Neuronal stem cell (in vitro differentiated cells): ENCODE measurements around the gene SNAPC2.
A peak's percentile ranks its signal among the peaks of the same experiment; 100 is the strongest.

Source experiments
- DNase-seq: peaks from one replicate; pipeline ENCODE4 v3.0.0-alpha.2; 2013; ENCODE audit warnings: low spot score
- H2AFZ ChIP-seq: one replicate; pipeline ENCODE4 v1.6.1; 2013; ENCODE audit warnings: mild to moderate bottlenecking, low read length, inconsistent platforms
- H2AK5ac ChIP-seq: 2 replicates; pipeline ENCODE4 v1.6.1; 2013; ENCODE audit warnings: low read depth, mild to moderate bottlenecking, inconsistent platforms, low read length, moderate library complexity, mixed read lengths
- H2BK120ac ChIP-seq: 2 replicates; pipeline ENCODE4 v1.6.1; 2013; ENCODE audit warnings: low read depth, mild to moderate bottlenecking, inconsistent platforms, low read length, moderate library complexity, mixed read lengths
- H2BK12ac ChIP-seq: one replicate; pipeline ENCODE4 v1.6.1; 2013; ENCODE audit warnings: low read length, inconsistent platforms
- H2BK15ac ChIP-seq: 2 replicates; pipeline ENCODE4 v1.6.1; 2013; ENCODE audit warnings: mild to moderate bottlenecking, low read length, inconsistent platforms, mixed read lengths
- H2BK5ac ChIP-seq: one replicate; pipeline ENCODE4 v1.6.1; 2013; ENCODE audit warnings: inconsistent platforms, mild to moderate bottlenecking, low read length, moderate library complexity
- H3K14ac ChIP-seq: one replicate; pipeline ENCODE4 v1.6.1; 2013; ENCODE audit warnings: low read length, inconsistent platforms
- H3K18ac ChIP-seq: 2 replicates; pipeline ENCODE4 v1.6.1; 2013; ENCODE audit warnings: low read length, inconsistent platforms
- H3K23ac ChIP-seq: 2 replicates; pipeline ENCODE4 v1.6.1; 2013; ENCODE audit warnings: low read depth, mild to moderate bottlenecking, mixed read lengths, low read length, inconsistent platforms; ENCODE audit not compliant: poor library complexity
- H3K27ac ChIP-seq: replicated peaks from 3 replicates; pipeline ENCODE4 v1.5.1; 2013; ENCODE audit warnings: low read length, inconsistent platforms
- H3K27me3 ChIP-seq, 3 experiments: 2 replicates each; pipeline ENCODE4 v1.6.1; 2013; ENCODE audit warnings: low read length in 3 of 3, mild to moderate bottlenecking in 2 of 3, inconsistent platforms in 1 of 3, low read depth in 1 of 3, mixed read lengths in 1 of 3, moderate library complexity in 1 of 3; ENCODE audit not compliant: control insufficient read depth in 3 of 3, insufficient read depth in 3 of 3
- H3K36me3 ChIP-seq, 2 donors: replicated peaks in 1 of 2; 2 replicates each; pipeline ENCODE4 v1.6.1; 2013; ENCODE audit warnings: low read length in 2 of 2; ENCODE audit not compliant: control insufficient read depth in 2 of 2, insufficient read depth in 2 of 2
- H3K4ac ChIP-seq: 2 replicates; pipeline ENCODE4 v1.6.1; 2013; ENCODE audit warnings: inconsistent platforms, mild to moderate bottlenecking, low read length, moderate library complexity
- H3K4me1 ChIP-seq, 2 donors: 1 replicate in 1 of 2; 2 replicates in 1 of 2; pipeline ENCODE4 v1.6.1; 2013; ENCODE audit warnings: low read length in 2 of 2, low read depth in 1 of 2; ENCODE audit not compliant: control insufficient read depth in 2 of 2, insufficient read depth in 1 of 2
- H3K4me2 ChIP-seq: one replicate; pipeline ENCODE4 v1.6.1; 2013; ENCODE audit warnings: mild to moderate bottlenecking, low read length, inconsistent platforms; ENCODE audit not compliant: insufficient read depth, poor library complexity, severe bottlenecking
- H3K4me3 ChIP-seq, 2 donors: 2 replicates each; pipeline ENCODE4 v1.5.1; 2013; ENCODE audit warnings: low read length in 2 of 2, mild to moderate bottlenecking in 2 of 2, inconsistent platforms in 1 of 2, moderate library complexity in 1 of 2
- H3K79me1 ChIP-seq: one replicate; pipeline ENCODE4 v1.6.1; 2013; ENCODE audit warnings: low read depth, mild to moderate bottlenecking, inconsistent platforms, low read length, moderate library complexity
- H3K9ac ChIP-seq: one replicate; pipeline ENCODE4 v1.6.1; 2013; ENCODE audit warnings: mild to moderate bottlenecking, low read depth, low read length, inconsistent platforms; ENCODE audit not compliant: poor library complexity
- H3K9me3 ChIP-seq, 2 donors: replicated peaks in 1 of 2; 2 replicates each; pipeline versions ENCODE3 to v1.6.1; 2013; ENCODE audit warnings: low read length in 2 of 2, mild to moderate bottlenecking in 2 of 2, inconsistent platforms in 1 of 2, low read depth in 1 of 2, mixed read lengths in 1 of 2, moderate library complexity in 1 of 2; ENCODE audit not compliant: control insufficient read depth in 2 of 2, insufficient read depth in 1 of 2
- H4K8ac ChIP-seq: one replicate; pipeline ENCODE4 v1.6.1; 2013; ENCODE audit warnings: low read depth, mild to moderate bottlenecking, inconsistent platforms, low read length, moderate library complexity
- H4K91ac ChIP-seq: one replicate; pipeline ENCODE4 v1.6.1; 2013; ENCODE audit warnings: low read length, low read depth, mild to moderate bottlenecking, inconsistent platforms; ENCODE audit not compliant: poor library complexity
- WGBS, 2 donors: extraction: QIAGEN DNeasy Blood & Tissue Kit; methylation state at CpG; one replicate each; pipeline ENCODE4 v1.1.7; 2013; ENCODE audit warnings: missing lambda C conversion rate in 2 of 2, mixed read lengths in 1 of 2; ENCODE audit not compliant: insufficient read length in 2 of 2, insufficient replicate concordance in 1 of 2; ENCODE audit errors: extremely low coverage in 2 of 2; 5-methylcytosine and 5-hydroxymethylcytosine counted together

The SNAPC2 gene

DNA sequence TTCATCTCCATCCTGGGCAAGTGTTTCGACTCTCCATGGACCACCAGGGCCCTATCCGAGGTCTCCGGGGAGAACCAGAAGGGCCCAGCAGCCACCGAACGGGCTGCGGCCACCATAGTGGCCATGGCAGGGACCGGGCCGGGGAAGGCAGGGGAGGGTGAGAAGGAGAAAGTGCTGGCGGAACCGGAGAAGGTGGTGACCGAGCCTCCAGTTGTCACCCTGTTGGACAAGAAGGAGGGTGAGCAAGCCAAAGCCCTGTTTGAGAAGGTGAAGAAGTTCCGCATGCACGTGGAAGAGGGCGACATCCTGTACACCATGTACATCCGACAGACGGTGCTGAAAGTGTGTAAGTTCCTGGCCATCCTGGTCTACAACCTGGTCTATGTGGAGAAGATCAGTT, 21.2 kb upstream of the SNAPC2 start:
- Histone ChIP-seq H3K14ac (no peak overlapping the region), H3K9ac (no peak overlapping the region), H3K9me3 (no peaks in the 10 kb centered on the region), H2BK120ac (no peak overlapping the region), H3K4ac (no peak overlapping the region), H2AFZ (no peak overlapping the region), H4K8ac (no peak overlapping the region), H3K36me3 (no peaks in the 10 kb centered on the region), H4K91ac (no peak overlapping the region), H3K27me3 (peaks cover 0 to 4% (median 0%) of the 10 kb centered on the region in 3 experiments), H3K4me1 (peaks cover 2 to 6% of the 10 kb centered on the region in 2 donors), H3K27ac (no peak overlapping the region), H3K4me3 (no peak overlapping the region), H2BK15ac (no peak overlapping the region), H2BK5ac (no peak overlapping the region), H3K18ac (no peak overlapping the region), H3K79me1 (no peaks in the 10 kb centered on the region), H3K4me2 (no peak overlapping the region), H2AK5ac (no peak overlapping the region), H2BK12ac (no peak overlapping the region), H3K23ac (no peak overlapping the region)
- no CpG with 5 or more reads among the region's 16 CpGs for WGBS, 2 donors
- no peak for DNase-seq

DNA sequence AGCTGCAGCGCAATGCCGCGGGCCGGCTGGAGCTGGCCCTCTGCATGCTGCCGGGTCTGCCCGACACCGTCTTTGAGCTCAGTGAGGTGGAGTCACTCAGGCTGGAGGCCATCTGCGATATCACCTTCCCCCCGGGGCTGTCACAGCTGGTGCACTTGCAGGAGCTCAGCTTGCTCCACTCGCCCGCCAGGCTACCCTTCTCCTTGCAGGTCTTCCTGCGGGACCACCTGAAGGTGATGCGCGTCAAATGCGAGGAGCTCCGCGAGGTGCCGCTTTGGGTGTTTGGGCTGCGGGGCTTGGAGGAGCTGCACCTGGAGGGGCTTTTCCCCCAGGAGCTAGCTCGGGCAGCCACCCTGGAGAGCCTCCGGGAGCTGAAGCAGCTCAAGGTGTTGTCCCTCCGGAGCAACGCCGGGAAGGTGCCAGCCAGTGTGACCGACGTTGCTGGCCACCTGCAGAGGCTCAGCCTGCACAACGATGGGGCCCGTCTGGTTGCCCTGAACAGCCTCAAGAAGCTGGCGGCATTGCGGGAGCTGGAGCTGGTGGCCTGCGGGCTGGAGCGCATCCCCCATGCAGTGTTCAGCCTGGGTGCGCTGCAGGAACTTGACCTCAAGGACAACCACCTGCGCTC, 20.3 kb upstream of the SNAPC2 start:
- peak overlapping the region; percentile 41 for H2BK12ac ChIP-seq
- no CpG with 5 or more reads among the region's 34 CpGs for WGBS, 2 donors
- H2BK5ac ChIP-seq: peak overlapping the region; percentile 42
- H3K36me3 ChIP-seq: no peaks in the 10 kb centered on the region
- no peak overlapping the region for H2AFZ ChIP-seq
- no peak for DNase-seq
- H3K4me2 ChIP-seq: no peak overlapping the region
- H2AK5ac ChIP-seq: peak overlapping the region; percentile 63
- H3K4ac ChIP-seq: no peak overlapping the region
- H2BK15ac ChIP-seq: peak overlapping the region; percentile 75
- peaks cover 5% of the 10 kb centered on the region for H3K79me1 ChIP-seq
- peak overlapping the region; percentile 30 for H3K23ac ChIP-seq
- H3K27ac ChIP-seq: no peak overlapping the region
- peaks cover 0 to 4% (median 0%) of the 10 kb centered on the region in 3 experiments for H3K27me3 ChIP-seq
- no peak overlapping the region for H3K14ac ChIP-seq
- peak overlapping the region; percentile 17 for H2BK120ac ChIP-seq
- H3K18ac ChIP-seq: no peak overlapping the region
- H4K91ac ChIP-seq: no peak overlapping the region
- no peak overlapping the region for H4K8ac ChIP-seq
- peaks cover 7 to 12% of the 10 kb centered on the region in 2 donors for H3K4me1 ChIP-seq
- no peaks in the 10 kb centered on the region for H3K9me3 ChIP-seq
- no peak overlapping the region for H3K4me3 ChIP-seq
- H3K9ac ChIP-seq: peak overlapping the region; percentile 9

DNA sequence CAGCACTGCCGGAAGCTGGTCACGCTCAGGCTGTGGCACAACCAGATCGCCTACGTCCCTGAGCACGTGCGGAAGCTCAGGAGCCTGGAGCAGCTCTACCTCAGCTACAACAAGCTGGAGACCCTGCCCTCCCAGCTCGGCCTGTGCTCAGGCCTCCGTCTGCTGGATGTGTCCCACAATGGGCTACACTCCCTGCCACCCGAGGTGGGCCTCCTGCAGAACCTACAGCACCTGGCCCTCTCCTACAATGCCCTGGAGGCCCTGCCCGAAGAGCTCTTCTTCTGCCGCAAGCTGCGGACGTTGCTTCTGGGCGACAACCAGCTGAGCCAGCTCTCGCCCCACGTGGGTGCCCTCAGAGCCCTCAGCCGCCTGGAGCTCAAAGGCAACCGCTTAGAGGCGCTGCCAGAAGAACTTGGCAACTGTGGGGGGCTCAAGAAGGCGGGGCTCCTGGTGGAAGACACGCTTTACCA, 19.7 kb upstream of the SNAPC2 start:
- peak overlapping the region; percentile 63 for H2AK5ac ChIP-seq
- H2BK120ac ChIP-seq: peak overlapping the region; percentile 17
- peaks cover 13% of the 10 kb centered on the region in 2 donors for H3K4me1 ChIP-seq
- H3K4me3 ChIP-seq: no peak overlapping the region
- no peak overlapping the region for H4K8ac ChIP-seq
- no peaks in the 10 kb centered on the region for H3K9me3 ChIP-seq
- peaks cover 0 to 4% (median 0%) of the 10 kb centered on the region in 3 experiments for H3K27me3 ChIP-seq
- H3K23ac ChIP-seq: no peak overlapping the region
- no peak overlapping the region for H4K91ac ChIP-seq
- H2AFZ ChIP-seq: no peak overlapping the region
- no CpG with 5 or more reads among the region's 21 CpGs for WGBS, 2 donors
- peaks cover 8% of the 10 kb centered on the region for H3K79me1 ChIP-seq
- peak overlapping the region; percentile 75 for H2BK15ac ChIP-seq
- H2BK5ac ChIP-seq: peak overlapping the region; percentile 39
- H3K14ac ChIP-seq: no peak overlapping the region
- no peak overlapping the region for H3K9ac ChIP-seq
- H3K27ac ChIP-seq: no peak overlapping the region
- peak overlapping the region; percentile 41 for H2BK12ac ChIP-seq
- DNase-seq: no peak
- H3K4ac ChIP-seq: no peak overlapping the region
- peaks cover 0 to 3% of the 10 kb centered on the region in 2 donors for H3K36me3 ChIP-seq
- H3K4me2 ChIP-seq: no peak overlapping the region
- peak overlapping the region; percentile 38 for H3K18ac ChIP-seq

DNA sequence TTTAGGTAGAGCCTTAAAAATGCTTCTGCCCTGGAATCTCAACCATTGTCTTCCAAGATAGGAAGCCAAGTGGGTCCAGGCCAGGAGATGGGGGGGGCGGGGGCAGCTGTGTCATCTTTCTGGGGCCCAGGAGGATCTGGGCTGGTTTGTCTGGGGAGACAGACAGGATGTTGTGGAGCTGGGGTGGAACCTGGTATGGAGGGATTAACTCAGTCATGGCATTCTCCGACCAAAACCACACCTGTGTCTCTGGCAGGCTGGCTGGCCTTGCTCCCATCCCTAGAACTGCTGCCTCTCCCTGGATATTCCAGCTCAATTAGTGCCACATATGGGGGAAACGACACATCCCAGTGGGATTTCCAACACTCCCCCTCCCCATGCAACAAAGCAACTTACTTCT, 19.2 kb upstream of the SNAPC2 start:
- Histone ChIP-seq H2AK5ac (no peak overlapping the region), H3K4me2 (no peak overlapping the region), H3K4me1 (peaks cover 13% of the 10 kb centered on the region in 2 donors), H3K79me1 (peaks cover 12% of the 10 kb centered on the region), H2AFZ (no peak overlapping the region), H2BK5ac (peak overlapping the region; percentile 39), H2BK15ac (no peak overlapping the region), H3K4me3 (no peak overlapping the region), H4K8ac (no peak overlapping the region), H3K4ac (no peak overlapping the region), H3K27ac (no peak overlapping the region), H3K36me3 (peaks cover 1 to 8% of the 10 kb centered on the region in 2 donors), H3K9ac (no peak overlapping the region), H3K14ac (no peak overlapping the region), H3K9me3 (no peaks in the 10 kb centered on the region), H3K27me3 (peaks cover 0 to 4% (median 0%) of the 10 kb centered on the region in 3 experiments), H3K18ac (no peak overlapping the region), H3K23ac (no peak overlapping the region), H2BK12ac (no peak overlapping the region), H4K91ac (no peak overlapping the region), H2BK120ac (no peak overlapping the region)
- WGBS, 2 donors: no CpG with 5 or more reads among the region's 3 CpGs
- DNase-seq: no peak
